Smooth muscle cell (in vitro differentiated cells): ENCODE data around the gene PRSS2. TPM values are rescaled to one million over a fixed set of nuclear protein-coding genes. Genes with fewer than 3 reads are reported as not detected.

Source experiments
- DNase-seq: peaks from one replicate; lab custom pipeline; 2025; ENCODE audit not compliant: unreplicated experiment; lab: John Stamatoyannopoulos, UW
- H2AFZ ChIP-seq: fragments of 200-600 bp; sonication (generic); 2 replicates; pipeline ENCODE4 v1.6.0; 2016; ENCODE audit warnings: antibody characterized with exemption, low read depth, mild to moderate bottlenecking
- H3F3A ChIP-seq: fragments of 200-600 bp; sonication (generic); 2 replicates; pipeline ENCODE4 v1.6.0; 2017; ENCODE audit warnings: antibody characterized with exemption, low read depth
- H3K27ac ChIP-seq: fragments of 200-600 bp; sonication (generic); 2 replicates; pipeline ENCODE4 v1.5.1; 2016; ENCODE audit warnings: low read depth, mild to moderate bottlenecking
- H3K27me3 ChIP-seq: fragments of 200-600 bp; sonication (generic); 2 replicates; pipeline ENCODE4 v1.6.1; 2016; ENCODE audit warnings: low read depth, mild to moderate bottlenecking
- H3K36me3 ChIP-seq: fragments of 200-600 bp; sonication (generic); 2 replicates; pipeline ENCODE4 v1.5.1; 2016; ENCODE audit warnings: low read depth
- H3K4me1 ChIP-seq: fragments of 200-600 bp; sonication (generic); 2 replicates; pipeline ENCODE4 v1.5.1; 2016; ENCODE audit warnings: low read depth
- H3K4me2 ChIP-seq: fragments of 200-600 bp; sonication (generic); 2 replicates; pipeline ENCODE4 v1.6.0; 2016; ENCODE audit warnings: mild to moderate bottlenecking
- H3K4me3 ChIP-seq: fragments of 200-600 bp; sonication (generic); 2 replicates; pipeline ENCODE4 v1.5.1; 2016; ENCODE audit warnings: mild to moderate bottlenecking
- H3K79me2 ChIP-seq: fragments of 200-600 bp; sonication (generic); 2 replicates; pipeline ENCODE4 v1.6.0; 2016; ENCODE audit warnings: low read depth, mild to moderate bottlenecking
- H3K9ac ChIP-seq: fragments of 200-600 bp; sonication (generic); 2 replicates; pipeline ENCODE4 v1.6.0; 2016; ENCODE audit warnings: low read depth
- H3K9me3 ChIP-seq: fragments of 200-600 bp; sonication (generic); replicated peaks from 2 replicates; pipeline ENCODE4 v1.5.1; 2016; ENCODE audit warnings: low read depth
- H4K20me1 ChIP-seq: fragments of 200-600 bp; sonication (generic); 2 replicates; pipeline ENCODE4 v1.6.0; 2016; ENCODE audit warnings: low read depth
- CTCF ChIP-seq: fragments of 200-600 bp; sonication (generic); IDR thresholded peaks from 2 replicates; pipeline ENCODE4 v1.5.1; 2017; ENCODE audit warnings: borderline replicate concordance, mild to moderate bottlenecking, antibody characterized with exemption; ENCODE audit not compliant: insufficient read depth, poor library complexity, severe bottlenecking
- WGBS: methylation state at CpG from one replicate; pipeline ENCODE4 v1.1.7; 2016; ENCODE audit warnings: low lambda C conversion rate; 5-methylcytosine and 5-hydroxymethylcytosine counted together
- polyA plus RNA-seq: library from polyadenylated mRNA; unstranded; fragments of >200 nt; fragmentation: Nextera tagmentation; extraction: Ambion mirVana; gene quantifications from 2 replicates; pipeline ENCODE4 v1.2.1, GENCODE V29; 2016
- total RNA-seq: library from RNA; depleted of rRNA; stranded (reverse); fragments of >200 nt; gene quantifications from 2 replicates; pipeline ENCODE4 v1.2.3, GENCODE V29; 2014

Gene PRSS2
- total and polyA plus RNA-seq, 2 experiments from 2014 or later, result not detected

- 34% methylated on average over 5 of the region's 5 CpGs for WGBS
- Histone ChIP-seq H3K79me2 (no peaks in the 10 kb centered on the region), H3K27me3 (peaks cover 73% of the 10 kb centered on the region), H4K20me1 (no peaks in the 10 kb centered on the region), H3F3A (no peaks in the 10 kb centered on the region), H3K27ac (no peak overlapping the region), H3K4me1 (peaks cover 9% of the 10 kb centered on the region), H3K36me3 (no peaks in the 10 kb centered on the region), H2AFZ (no peak overlapping the region), H3K4me3 (no peak overlapping the region), H3K4me2 (no peak overlapping the region), H3K9me3 (no peaks in the 10 kb centered on the region), H3K9ac (no peak overlapping the region)
- no peak for DNase-seq
- TF ChIP-seq CTCF, result no peak
Observed at GRCh38 chr7:142795339-142795863, 24.6 kb downstream of the PRSS2 start.

- no peak overlapping the region for H3K27ac ChIP-seq
- H3K4me2 ChIP-seq, result peak overlapping the region; percentile 86
- peaks cover 9% of the 10 kb centered on the region for H3K4me1 ChIP-seq
- no peaks in the 10 kb centered on the region for H4K20me1 ChIP-seq
- peak overlapping the region; percentile 47 for H3K4me3 ChIP-seq
- 27% methylated on average over 9 of the region's 9 CpGs for WGBS
- no peaks in the 10 kb centered on the region for H3F3A ChIP-seq
- TF ChIP-seq CTCF, result no peak
- no peak for DNase-seq
- H3K9me3 ChIP-seq, result no peaks in the 10 kb centered on the region
- no peaks in the 10 kb centered on the region for H3K36me3 ChIP-seq
- H3K9ac ChIP-seq, result no peak overlapping the region
- no peak overlapping the region for H2AFZ ChIP-seq
- H3K79me2 ChIP-seq, result no peaks in the 10 kb centered on the region
- H3K27me3 ChIP-seq, result peaks cover 74% of the 10 kb centered on the region
Observed at GRCh38 chr7:142796001-142796500, 25.3 kb downstream of the PRSS2 start.

DNA sequence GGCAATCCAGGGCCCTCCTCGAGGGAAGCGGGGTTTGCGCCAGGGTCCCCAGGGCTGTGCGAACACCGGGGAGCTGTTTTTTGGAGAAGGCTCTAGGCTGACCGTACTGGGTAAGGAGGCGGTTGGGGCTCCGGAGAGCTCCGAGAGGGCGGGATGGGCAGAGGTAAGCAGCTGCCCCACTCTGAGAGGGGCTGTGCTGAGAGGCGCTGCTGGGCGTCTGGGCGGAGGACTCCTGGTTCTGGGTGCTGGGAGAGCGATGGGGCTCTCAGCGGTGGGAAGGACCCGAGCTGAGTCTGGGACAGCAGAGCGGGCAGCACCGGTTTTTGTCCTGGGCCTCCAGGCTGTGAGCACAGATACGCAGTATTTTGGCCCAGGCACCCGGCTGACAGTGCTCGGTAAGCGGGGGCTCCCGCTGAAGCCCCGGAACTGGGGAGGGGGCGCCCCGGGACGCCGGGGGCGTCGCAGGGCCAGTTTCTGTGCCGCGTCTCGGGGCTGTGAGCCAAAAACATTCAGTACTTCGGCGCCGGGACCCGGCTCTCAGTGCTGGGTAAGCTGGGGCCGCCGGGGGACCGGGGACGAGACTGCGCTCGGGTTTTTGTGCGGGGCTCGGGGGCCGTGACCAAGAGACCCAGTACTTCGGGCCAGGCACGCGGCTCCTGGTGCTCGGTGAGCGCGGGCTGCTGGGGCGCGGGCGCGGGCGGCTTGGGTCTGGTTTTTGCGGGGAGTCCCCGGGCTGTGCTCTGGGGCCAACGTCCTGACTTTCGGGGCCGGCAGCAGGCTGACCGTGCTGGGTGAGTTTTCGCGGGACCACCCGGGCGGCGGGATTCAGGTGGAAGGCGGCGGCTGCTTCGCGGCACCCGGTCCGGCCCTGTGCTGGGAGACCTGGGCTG lies 26.0 kb downstream of the PRSS2 start:
- Histone ChIP-seq H3K4me2 (peak overlapping the region; percentile 86), H3K4me1 (peaks cover 9% of the 10 kb centered on the region), H3K9ac (no peak overlapping the region), H3K4me3 (peak overlapping the region; percentile 47), H3K27ac (no peak overlapping the region), H3K79me2 (no peaks in the 10 kb centered on the region), H2AFZ (peak overlapping the region; percentile 65), H3K27me3 (peaks cover 74% of the 10 kb centered on the region), H3K9me3 (no peaks in the 10 kb centered on the region), H4K20me1 (no peaks in the 10 kb centered on the region), H3F3A (no peaks in the 10 kb centered on the region), H3K36me3 (no peaks in the 10 kb centered on the region)
- TF ChIP-seq CTCF, result no peak
- 4% methylated on average over 56 of the region's 74 CpGs for WGBS
- DNase-seq, result no peak
